ENCODE measurements around the gene DNAJC15.
"Not testable (repeated sequence)": the region's sequence is repeated elsewhere in the genome, so short reads cannot be mapped to it uniquely, and the experiment has no call there.

Gene DNAJC15

GRCh38 chr13:43046259-43046658 lies 22.9 kb downstream of the DNAJC15 start:
- no peak for DNase-seq

GRCh38 chr13:43054803-43055802 lies 31.7 kb downstream of the DNAJC15 start:
- DNase-seq, result no peak

GRCh38 chr13:43057653-43058317 lies 34.4 kb downstream of the DNAJC15 start:
- DNase-seq, result no peak

- no peak for DNase-seq
Measured at GRCh38 chr13:43058318-43058674, 34.9 kb downstream of the DNAJC15 start.

GRCh38 chr13:43058831-43059230 lies 35.4 kb downstream of the DNAJC15 start:
- DNase-seq, result no peak

GRCh38 chr13:43059779-43060178 lies 36.4 kb downstream of the DNAJC15 start:
- DNase-seq, result not testable (repeated sequence)

- DNase-seq, result not testable (repeated sequence)
Measured at GRCh38 chr13:43060806-43061205, 37.4 kb downstream of the DNAJC15 start.

- DNase-seq, result no peak
Measured at GRCh38 chr13:43061496-43062280, 38.3 kb downstream of the DNAJC15 start.

- DNase-seq, result no peak
Measured at GRCh38 chr13:43071824-43072223, 48.4 kb downstream of the DNAJC15 start.

- no peak for DNase-seq
Measured at GRCh38 chr13:43072394-43072793, 49.0 kb downstream of the DNAJC15 start.

- DNase-seq, result no peak
Measured at GRCh38 chr13:43074824-43075510, 51.6 kb downstream of the DNAJC15 start.

GRCh38 chr13:43075511-43075902 lies 52.1 kb downstream of the DNAJC15 start:
- DNase-seq, result not testable (repeated sequence)

GRCh38 chr13:43077046-43077445 lies 53.7 kb downstream of the DNAJC15 start:
- no peak for DNase-seq

- no peak for DNase-seq
Measured at GRCh38 chr13:43077461-43077860, 54.1 kb downstream of the DNAJC15 start.

GRCh38 chr13:43077906-43078305 lies 54.5 kb downstream of the DNAJC15 start:
- no peak for DNase-seq

GRCh38 chr13:43078399-43078798 lies 55.0 kb downstream of the DNAJC15 start:
- no peak for DNase-seq

- no peak for DNase-seq
Measured at GRCh38 chr13:43079392-43079931, 56.1 kb downstream of the DNAJC15 start.

- DNase-seq, result no peak
Measured at GRCh38 chr13:43080199-43080598, 56.8 kb downstream of the DNAJC15 start.

GRCh38 chr13:43081866-43082265 lies 58.5 kb downstream of the DNAJC15 start:
- DNase-seq, result no peak

- no peak for DNase-seq
Measured at GRCh38 chr13:43083750-43084149, 60.4 kb downstream of the DNAJC15 start.

GRCh38 chr13:43085545-43085944 lies 62.2 kb downstream of the DNAJC15 start:
- DNase-seq, result no peak

- DNase-seq, result no peak
Measured at GRCh38 chr13:43086181-43086580, 62.8 kb downstream of the DNAJC15 start.
